HepG2 (cell line): ENCODE measurements around the gene CACNA1C. TPM values are rescaled to one million over a fixed set of nuclear protein-coding genes. Genes with fewer than 3 reads are reported as not detected.

Source experiments
- ATAC-seq: fragments of 200-7000 bp; cut with Tn5 transposase; 3 replicates; pipeline ENCODE4 v1.9.1; 2020; ENCODE audit warnings: mild to moderate bottlenecking, moderate library complexity
- BruUV-seq: library from RNA; stranded (reverse); fragments of 400-500 nt; replicated peaks from 2 replicates; lab custom pipeline; 2021; lab: Mats Ljungman, UMichigan
- CTCF ChIA-PET: fragments of 300-600 bp; formaldehyde crosslinking; extraction: SDS; loops from one replicate; lab custom pipeline; 2021; ENCODE audit warnings: low total read pairs, inconsistent platforms, low intra/inter-chr PET ratio; lab: Yijun Ruan, JAX
- POLR2A ChIA-PET: fragments of 350-600 bp; sonication (Branson Sonifier 250); formaldehyde crosslinking; loops from one replicate; lab custom pipeline; 2020; ENCODE audit warnings: antibody characterized with exemption, inconsistent platforms; lab: Yijun Ruan, JAX
- DNase-seq: peaks from one replicate; pipeline ENCODE4 v3.0.0-alpha.2; 2015; ENCODE audit warnings: low spot score
- FAIRE-seq: peaks from 3 replicates; lab custom pipeline; 2011; peaks lifted over from hg19 to GRCh38; lab: Jason Lieb, UNC
- H2AFZ ChIP-seq: one replicate; pipeline ENCODE4 v1.6.1; 2011; ENCODE audit warnings: low read length, inconsistent platforms
- H3K27ac ChIP-seq: fragments of 300-600 bp; 3 replicates; pipeline ENCODE4 v1.8.0; 2011; ENCODE audit warnings: mixed run types, mild to moderate bottlenecking, mixed read lengths, low read length, inconsistent platforms; ENCODE audit not compliant: insufficient read depth; ENCODE audit errors: extremely low read length
- H3K27me3 ChIP-seq, 2 experiments: fragments of 200-600 bp in 1 of 2; 2 replicates in 1 of 2; 3 replicates in 1 of 2; pipeline versions ENCODE4 v1.6.0 to v1.8.0; 2011; ENCODE audit warnings: low read length in 2 of 2, mild to moderate bottlenecking in 2 of 2, moderate library complexity in 2 of 2, inconsistent platforms in 1 of 2; ENCODE audit not compliant: insufficient read depth in 2 of 2, control insufficient read depth in 1 of 2
- H3K36me3 ChIP-seq, 2 experiments: fragments of 200-600 bp in 1 of 2; replicated peaks in 1 of 2; 2 replicates in 1 of 2; 3 replicates in 1 of 2; pipeline versions ENCODE4 v1.5.1 to v1.8.0; 2011; ENCODE audit warnings: low read length in 2 of 2, inconsistent platforms in 1 of 2; ENCODE audit not compliant: insufficient read depth in 2 of 2, control insufficient read depth in 1 of 2
- H3K4me1 ChIP-seq: 2 replicates; pipeline ENCODE4 v1.5.1; 2012; ENCODE audit warnings: low read length, inconsistent platforms; ENCODE audit not compliant: insufficient read depth
- H3K4me2 ChIP-seq: 2 replicates; pipeline ENCODE4 v1.6.0; 2011; ENCODE audit warnings: low read depth, low read length, inconsistent platforms
- H3K4me3 ChIP-seq, 3 experiments: fragments of 200-600 bp in 1 of 3; sonication (generic), shearing (Covaris generic) in 1 of 3; replicated peaks in 1 of 3; 2 replicates each; pipeline ENCODE4 v1.5.1; 2011 to 2016; ENCODE audit warnings: low read length in 3 of 3, inconsistent platforms in 2 of 3, low read depth in 2 of 3, mild to moderate bottlenecking in 2 of 3, control low read depth in 1 of 3, mixed read lengths in 1 of 3; ENCODE audit not compliant: insufficient read depth in 1 of 3
- H3K79me2 ChIP-seq: one replicate; pipeline ENCODE4 v1.6.1; 2011; ENCODE audit warnings: low read length, inconsistent platforms; ENCODE audit not compliant: insufficient read depth
- H3K9ac ChIP-seq: 2 replicates; pipeline ENCODE4 v1.6.0; 2011; ENCODE audit warnings: mild to moderate bottlenecking, low read depth, low read length, inconsistent platforms; ENCODE audit not compliant: insufficient read depth
- H3K9me3 ChIP-seq: 2 replicates; pipeline ENCODE4 v1.5.1; 2012; ENCODE audit warnings: mild to moderate bottlenecking, low read length
- H4K20me1 ChIP-seq: 2 replicates; pipeline ENCODE4 v1.6.0; 2011; ENCODE audit warnings: inconsistent platforms, mild to moderate bottlenecking, low read length, moderate library complexity; ENCODE audit not compliant: insufficient read depth
- FOXK1 ChIP-seq: sonication (generic); formaldehyde crosslinking; IDR thresholded peaks from 2 replicates; pipeline ENCODE4 v1.4.0; 2020; ENCODE audit warnings: low read depth, missing genetic modification reagents, borderline replicate concordance
- MEIS2 ChIP-seq: sonication (generic); formaldehyde crosslinking; IDR thresholded peaks from 2 replicates; pipeline ENCODE4 v1.9.0; 2021; ENCODE audit warnings: mild to moderate bottlenecking, missing genetic modification reagents
- POLR2G ChIP-seq: fragments of 200-400 bp; formaldehyde crosslinking; IDR thresholded peaks from 2 replicates; pipeline ENCODE4 v1.6.1; 2018; ENCODE audit warnings: mild to moderate bottlenecking, low read depth, low read length, moderate library complexity
- PRPF4 ChIP-seq: fragments of 200-400 bp; formaldehyde crosslinking; IDR thresholded peaks from 2 replicates; pipeline ENCODE4 v1.6.1; 2016; ENCODE audit warnings: low read length, low read depth; ENCODE audit not compliant: poor library complexity, severe bottlenecking
- SIX4 ChIP-seq: sonication (generic); formaldehyde crosslinking; IDR thresholded peaks from 2 replicates; pipeline ENCODE4 v1.4.0; 2020; ENCODE audit warnings: missing genetic modification reagents
- TAF1 ChIP-seq: sonication (generic); formaldehyde crosslinking; IDR thresholded peaks from 2 replicates; pipeline ENCODE4 v1.4.0; 2020; ENCODE audit warnings: missing genetic modification reagents
- TAF15 ChIP-seq: fragments of 200-400 bp; formaldehyde crosslinking; IDR thresholded peaks from one replicate; pipeline ENCODE4 v1.6.1; 2018; ENCODE audit warnings: mild to moderate bottlenecking, low read depth, low read length; ENCODE audit not compliant: poor library complexity, severe bottlenecking
- TOE1 ChIP-seq: sonication (generic); formaldehyde crosslinking; IDR thresholded peaks from 2 replicates; pipeline ENCODE4 v1.4.0; 2020; ENCODE audit warnings: mild to moderate bottlenecking, missing genetic modification reagents
- TSC22D2 ChIP-seq: sonication (generic); formaldehyde crosslinking; IDR thresholded peaks from 2 replicates; pipeline ENCODE4 v1.5.1; 2020; ENCODE audit warnings: missing genetic modification reagents, mild to moderate bottlenecking, borderline replicate concordance
- ZFYVE20 ChIP-seq: sonication (generic); formaldehyde crosslinking; IDR thresholded peaks from 2 replicates; pipeline ENCODE4 v1.8.0; 2023; ENCODE audit warnings: low read depth, mild to moderate bottlenecking, moderate library complexity, missing genetic modification reagents, borderline replicate concordance
- ZNF12 ChIP-seq: sonication (generic); formaldehyde crosslinking; IDR thresholded peaks from 2 replicates; pipeline ENCODE4 v1.5.0; 2020; ENCODE audit warnings: missing genetic modification reagents
- ZNF264 ChIP-seq: sonication (generic); formaldehyde crosslinking; IDR thresholded peaks from 2 replicates; pipeline ENCODE4 v1.4.0; 2020; ENCODE audit warnings: missing genetic modification reagents
- ZNF546 ChIP-seq: sonication (generic); formaldehyde crosslinking; conservative IDR thresholded peaks from 2 replicates; pipeline ENCODE4 v1.8.1; 2023; ENCODE audit warnings: mild to moderate bottlenecking, missing genetic modification reagents
- ZNF550 ChIP-seq: sonication (generic); formaldehyde crosslinking; IDR thresholded peaks from 2 replicates; pipeline ENCODE4 v1.4.0; 2020; ENCODE audit warnings: mild to moderate bottlenecking, missing genetic modification reagents, borderline replicate concordance
- ZNF616 ChIP-seq: sonication (generic); formaldehyde crosslinking; IDR thresholded peaks from 2 replicates; pipeline ENCODE4 v1.5.0; 2020; ENCODE audit warnings: low read depth, mild to moderate bottlenecking, missing genetic modification reagents
- ZNF788 ChIP-seq: sonication (generic); formaldehyde crosslinking; IDR thresholded peaks from 2 replicates; pipeline ENCODE4 v1.5.0; 2020; ENCODE audit warnings: mild to moderate bottlenecking, missing genetic modification reagents, borderline replicate concordance
- WGBS: methylation state at CpG from one replicate; pipeline ENCODE4 v1.1.6; 2017; ENCODE audit warnings: low lambda C conversion rate; 5-methylcytosine and 5-hydroxymethylcytosine counted together
- in situ Hi-C: cut with HindIII; loops from 2 replicates; pipeline ENCODE4 v1.10.0; 2017; ENCODE audit warnings: low pct_unique_long_range_greater_than_20kb; ENCODE audit not compliant: extremely low pct_ligation_motif_present
- intact Hi-C: fragments of 100-400 bp; cut with micrococcal nuclease; formaldehyde crosslinking; loops from one replicate; pipeline ENCODE4 v1.10.0; 2022; ENCODE audit not compliant: unreplicated experiment
- polyA plus RNA-seq, 8 experiments: library from polyadenylated mRNA; depleted of rRNA in 3 of 8; stranded (reverse) in 7 of 8; unstranded in 1 of 8; fragments of >200 nt; fragmentation: Illumina TruSeq in 4 of 8; extraction: Trizol in 4 of 8; gene quantifications; 2 replicates each; pipeline versions ENCODE4 v1.2.1 to v1.2.3, GENCODE V29; 2011 to 2016; ENCODE audit warnings: low read depth in 4 of 8, missing spikeins in 1 of 8, mixed read lengths in 1 of 8; ENCODE audit not compliant: insufficient read depth in 1 of 8
- total RNA-seq, 5 experiments: library from RNA; depleted of rRNA; stranded (reverse); fragments of >200 nt; fragmentation: Illumina TruSeq; extraction: Trizol; gene quantifications; 2 replicates each; pipeline ENCODE4 v1.2.3, GENCODE V29; 2016; ENCODE audit warnings: low read depth in 1 of 5
- TF ChIP-seq, protein P1 (sequence below): IDR thresholded peaks from 2 replicates; pipeline ENCODE4 v1.4.0; 2020; ENCODE audit warnings: mild to moderate bottlenecking, missing genetic modification reagents
- TF ChIP-seq, protein P2 (sequence below): sonication (generic); formaldehyde crosslinking; IDR thresholded peaks from 2 replicates; pipeline ENCODE4 v1.5.1; 2020; ENCODE audit warnings: mild to moderate bottlenecking, missing genetic modification reagents, moderate library complexity
- TF ChIP-seq, protein P3 (sequence below): sonication (generic); formaldehyde crosslinking; IDR thresholded peaks from 2 replicates; pipeline ENCODE4 v1.8.1; 2022; ENCODE audit warnings: mild to moderate bottlenecking, missing genetic modification reagents

CACNA1C gene
- total and polyA plus RNA-seq, 2 of the 13 experiments (the other 11 are each of a cell fraction or from before 2014, with no cell fraction given): not detected

DNA sequence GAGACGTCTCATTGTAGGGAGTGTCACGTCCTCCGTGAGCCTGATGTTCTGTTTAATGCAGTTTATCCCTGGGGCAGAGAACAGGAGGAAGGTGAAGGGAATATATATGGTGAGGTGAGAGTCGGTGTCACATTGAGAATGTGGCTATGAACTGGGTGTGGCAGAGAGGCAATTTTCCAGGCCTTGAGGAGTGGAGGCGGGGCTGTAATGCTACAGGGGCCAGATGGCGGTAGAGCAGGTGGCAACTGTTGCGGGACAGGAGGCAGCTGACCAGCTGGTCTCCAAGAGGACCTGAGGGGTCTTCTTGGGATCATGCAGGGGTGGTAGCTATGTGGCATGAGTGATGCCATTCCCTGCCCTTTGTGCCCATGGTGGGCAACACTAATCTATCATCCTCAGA lies 59.6 kb downstream of the CACNA1C start:
- no TSS peak for BruUV-seq
- no peaks in the 10 kb centered on the region for H3K79me2 ChIP-seq
- peaks cover 0 to 2% of the 10 kb centered on the region in 2 experiments; a peak in 4 of 5 replicates for H3K27me3 ChIP-seq
- no peaks in the 10 kb centered on the region for H3K4me1 ChIP-seq
- TF ChIP-seq ZNF12 (CRISPR knock-in tag) (no peak), ZNF788 (CRISPR knock-in tag) (no peak), ZFYVE20 (CRISPR knock-in tag) (no peak), TOE1 (CRISPR knock-in tag) (no peak), TSC22D2 (CRISPR knock-in tag) (no peak), MEIS2 (CRISPR knock-in tag) (no peak), ZNF264 (CRISPR knock-in tag) (no peak), ZNF546 (CRISPR knock-in tag) (no peak), TAF1 (CRISPR knock-in tag) (no peak), ZNF616 (no peak), TAF15 (no peak), PRPF4 (no peak), SIX4 (no peak), ZNF550 (no peak), POLR2G (no peak), FOXK1 (CRISPR knock-in tag) (no peak)
- TF ChIP-seq, protein P1, sequence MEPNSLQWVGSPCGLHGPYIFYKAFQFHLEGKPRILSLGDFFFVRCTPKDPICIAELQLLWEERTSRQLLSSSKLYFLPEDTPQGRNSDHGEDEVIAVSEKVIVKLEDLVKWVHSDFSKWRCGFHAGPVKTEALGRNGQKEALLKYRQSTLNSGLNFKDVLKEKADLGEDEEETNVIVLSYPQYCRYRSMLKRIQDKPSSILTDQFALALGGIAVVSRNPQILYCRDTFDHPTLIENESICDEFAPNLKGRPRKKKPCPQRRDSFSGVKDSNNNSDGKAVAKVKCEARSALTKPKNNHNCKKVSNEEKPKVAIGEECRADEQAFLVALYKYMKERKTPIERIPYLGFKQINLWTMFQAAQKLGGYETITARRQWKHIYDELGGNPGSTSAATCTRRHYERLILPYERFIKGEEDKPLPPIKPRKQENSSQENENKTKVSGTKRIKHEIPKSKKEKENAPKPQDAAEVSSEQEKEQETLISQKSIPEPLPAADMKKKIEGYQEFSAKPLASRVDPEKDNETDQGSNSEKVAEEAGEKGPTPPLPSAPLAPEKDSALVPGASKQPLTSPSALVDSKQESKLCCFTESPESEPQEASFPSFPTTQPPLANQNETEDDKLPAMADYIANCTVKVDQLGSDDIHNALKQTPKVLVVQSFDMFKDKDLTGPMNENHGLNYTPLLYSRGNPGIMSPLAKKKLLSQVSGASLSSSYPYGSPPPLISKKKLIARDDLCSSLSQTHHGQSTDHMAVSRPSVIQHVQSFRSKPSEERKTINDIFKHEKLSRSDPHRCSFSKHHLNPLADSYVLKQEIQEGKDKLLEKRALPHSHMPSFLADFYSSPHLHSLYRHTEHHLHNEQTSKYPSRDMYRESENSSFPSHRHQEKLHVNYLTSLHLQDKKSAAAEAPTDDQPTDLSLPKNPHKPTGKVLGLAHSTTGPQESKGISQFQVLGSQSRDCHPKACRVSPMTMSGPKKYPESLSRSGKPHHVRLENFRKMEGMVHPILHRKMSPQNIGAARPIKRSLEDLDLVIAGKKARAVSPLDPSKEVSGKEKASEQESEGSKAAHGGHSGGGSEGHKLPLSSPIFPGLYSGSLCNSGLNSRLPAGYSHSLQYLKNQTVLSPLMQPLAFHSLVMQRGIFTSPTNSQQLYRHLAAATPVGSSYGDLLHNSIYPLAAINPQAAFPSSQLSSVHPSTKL (CRISPR knock-in tag): no peak
- TF ChIP-seq, protein P2, sequence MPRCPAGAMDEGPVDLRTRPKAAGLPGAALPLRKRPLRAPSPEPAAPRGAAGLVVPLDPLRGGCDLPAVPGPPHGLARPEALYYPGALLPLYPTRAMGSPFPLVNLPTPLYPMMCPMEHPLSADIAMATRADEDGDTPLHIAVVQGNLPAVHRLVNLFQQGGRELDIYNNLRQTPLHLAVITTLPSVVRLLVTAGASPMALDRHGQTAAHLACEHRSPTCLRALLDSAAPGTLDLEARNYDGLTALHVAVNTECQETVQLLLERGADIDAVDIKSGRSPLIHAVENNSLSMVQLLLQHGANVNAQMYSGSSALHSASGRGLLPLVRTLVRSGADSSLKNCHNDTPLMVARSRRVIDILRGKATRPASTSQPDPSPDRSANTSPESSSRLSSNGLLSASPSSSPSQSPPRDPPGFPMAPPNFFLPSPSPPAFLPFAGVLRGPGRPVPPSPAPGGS: no peak
- TF ChIP-seq, protein P3, sequence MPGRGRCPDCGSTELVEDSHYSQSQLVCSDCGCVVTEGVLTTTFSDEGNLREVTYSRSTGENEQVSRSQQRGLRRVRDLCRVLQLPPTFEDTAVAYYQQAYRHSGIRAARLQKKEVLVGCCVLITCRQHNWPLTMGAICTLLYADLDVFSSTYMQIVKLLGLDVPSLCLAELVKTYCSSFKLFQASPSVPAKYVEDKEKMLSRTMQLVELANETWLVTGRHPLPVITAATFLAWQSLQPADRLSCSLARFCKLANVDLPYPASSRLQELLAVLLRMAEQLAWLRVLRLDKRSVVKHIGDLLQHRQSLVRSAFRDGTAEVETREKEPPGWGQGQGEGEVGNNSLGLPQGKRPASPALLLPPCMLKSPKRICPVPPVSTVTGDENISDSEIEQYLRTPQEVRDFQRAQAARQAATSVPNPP (CRISPR knock-in tag): no peak
- POLR2A ChIA-PET: no interaction called here
- DNase-seq (no peak), ATAC-seq (no peak), FAIRE-seq (no peak)
- no peak overlapping the region for H3K27ac ChIP-seq
- H4K20me1 ChIP-seq: no peaks in the 10 kb centered on the region
- intact Hi-C loops (no loop called here), in situ Hi-C loops (no loop called here)
- CTCF ChIA-PET: no interaction called here
- no peak overlapping the region for H3K4me2 ChIP-seq
- H2AFZ ChIP-seq: no peak overlapping the region
- no peak overlapping the region for H3K4me3 ChIP-seq
- WGBS: 71% methylated on average over 7 of the region's 7 CpGs
- H3K36me3 ChIP-seq: no peaks in the 10 kb centered on the region
- no peak overlapping the region for H3K9ac ChIP-seq
- H3K9me3 ChIP-seq: no peaks in the 10 kb centered on the region
